Stomach (tissue), 4 donors: Measurements from ENCODE around the gene SH2D3C.

Experiments used
- CTCF ChIP-seq, 7 experiments: fragments of 450-650 bp in 4 of 7; fragments of 200-600 bp in 3 of 7; sonication (generic) in 3 of 7; IDR thresholded peaks; one replicate each; pipeline ENCODE4 v1.5.1; 2016 to 2019; ENCODE audit warnings: antibody characterized with exemption in 7 of 7, control low read depth in 2 of 7, mild to moderate bottlenecking in 1 of 7
- EP300 ChIP-seq: sonication (generic); formaldehyde crosslinking; IDR thresholded peaks from one replicate; pipeline ENCODE4 v1.6.1; 2017; ENCODE audit warnings: antibody characterized with exemption

GRCh38 chr9:127700140-127700539, 78.3 kb downstream of the SH2D3C start:
- TF ChIP-seq EP300: no peak
- TF ChIP-seq CTCF (IDR thresholded peaks at IDR 0.05): no peak
